ENCODE results near the gene OTOG.

DNA sequence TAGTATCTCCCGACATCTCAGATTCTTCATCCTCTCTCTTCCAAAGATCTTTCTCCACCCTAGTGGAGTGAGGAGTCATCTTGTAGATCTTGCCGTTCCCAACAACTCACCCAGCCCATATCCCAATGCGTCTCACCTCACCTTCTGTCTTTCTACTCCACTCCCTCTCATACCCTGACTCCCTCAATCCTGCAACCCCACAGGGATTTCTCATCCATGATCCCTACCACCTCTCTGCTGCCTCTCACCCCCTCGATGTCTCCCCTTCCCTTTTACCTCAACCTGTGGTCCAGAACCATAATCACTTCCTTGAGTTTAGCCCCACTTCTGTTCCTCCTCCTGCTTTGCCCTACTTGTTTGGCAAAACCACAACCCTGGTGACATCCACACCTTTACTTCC lies 41.7 kb downstream of the OTOG start:
- TF ChIP-seq, protein P1, sequence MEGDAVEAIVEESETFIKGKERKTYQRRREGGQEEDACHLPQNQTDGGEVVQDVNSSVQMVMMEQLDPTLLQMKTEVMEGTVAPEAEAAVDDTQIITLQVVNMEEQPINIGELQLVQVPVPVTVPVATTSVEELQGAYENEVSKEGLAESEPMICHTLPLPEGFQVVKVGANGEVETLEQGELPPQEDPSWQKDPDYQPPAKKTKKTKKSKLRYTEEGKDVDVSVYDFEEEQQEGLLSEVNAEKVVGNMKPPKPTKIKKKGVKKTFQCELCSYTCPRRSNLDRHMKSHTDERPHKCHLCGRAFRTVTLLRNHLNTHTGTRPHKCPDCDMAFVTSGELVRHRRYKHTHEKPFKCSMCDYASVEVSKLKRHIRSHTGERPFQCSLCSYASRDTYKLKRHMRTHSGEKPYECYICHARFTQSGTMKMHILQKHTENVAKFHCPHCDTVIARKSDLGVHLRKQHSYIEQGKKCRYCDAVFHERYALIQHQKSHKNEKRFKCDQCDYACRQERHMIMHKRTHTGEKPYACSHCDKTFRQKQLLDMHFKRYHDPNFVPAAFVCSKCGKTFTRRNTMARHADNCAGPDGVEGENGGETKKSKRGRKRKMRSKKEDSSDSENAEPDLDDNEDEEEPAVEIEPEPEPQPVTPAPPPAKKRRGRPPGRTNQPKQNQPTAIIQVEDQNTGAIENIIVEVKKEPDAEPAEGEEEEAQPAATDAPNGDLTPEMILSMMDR (IDR thresholded peaks at IDR 0.05) = no peak
- TF ChIP-seq EZH2phosphoT487 (IDR thresholded peaks at IDR 0.05) (no peak), EZH2 (IDR thresholded peaks at IDR 0.05) (no peak)

All from neural progenitor cell (in vitro differentiated cells).